Measurements from ENCODE around the gene HLA-B. TPM values are rescaled to one million over a fixed set of nuclear protein-coding genes. Genes with fewer than 3 reads are reported as not detected.

Gene HLA-B
- total RNA-seq, 1 donor from 2014 or later = 16.2 TPM

DNA sequence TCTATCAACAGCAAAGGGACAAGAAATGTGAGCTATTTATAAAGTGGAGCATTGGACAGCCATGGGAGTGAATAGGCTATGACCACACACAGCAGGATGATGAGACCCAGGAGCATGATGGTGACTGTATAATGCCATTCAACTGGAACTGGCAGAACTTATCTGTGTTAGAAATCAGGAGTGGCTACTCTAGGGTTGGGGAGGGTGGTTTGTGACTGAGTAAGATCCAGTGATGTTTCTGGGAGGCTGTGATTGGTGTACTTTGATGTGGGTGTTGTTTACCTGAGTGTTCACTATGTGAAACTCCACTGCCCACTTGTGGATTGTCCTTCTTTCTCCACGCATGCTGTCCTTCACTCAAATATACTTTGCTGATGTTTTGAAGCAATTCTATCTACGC is 11.5 kb upstream of the HLA-B start:
- H4K20me1 ChIP-seq (ENCODE audit: low read depth) = no peaks in the 10 kb centered on the region
- no peak overlapping the region for H3K4me3 ChIP-seq
- Mint-ChIP-seq H3K36me3 (no peaks in the 10 kb centered on the region), H3K4me1 (peaks cover 8% of the 10 kb centered on the region), H3K27me3 (ENCODE audit: insufficient read depth, low read depth) (peaks cover 9% of the 10 kb centered on the region), H3K9me3 (peaks cover 12% of the 10 kb centered on the region), H3K27ac (no peak overlapping the region), H3K4me3 (no peak overlapping the region)
- no peak overlapping the region for H3K4me2 ChIP-seq
- H3K9me3 ChIP-seq (ENCODE audit: low read depth) = no peaks in the 10 kb centered on the region
- H3K27ac ChIP-seq = no peak overlapping the region
- H3K36me3 ChIP-seq = no peaks in the 10 kb centered on the region
- no peak overlapping the region for H3K9ac ChIP-seq
- H3K79me2 ChIP-seq (ENCODE audit: low read depth) = no peaks in the 10 kb centered on the region
- TF ChIP-seq, protein P1, sequence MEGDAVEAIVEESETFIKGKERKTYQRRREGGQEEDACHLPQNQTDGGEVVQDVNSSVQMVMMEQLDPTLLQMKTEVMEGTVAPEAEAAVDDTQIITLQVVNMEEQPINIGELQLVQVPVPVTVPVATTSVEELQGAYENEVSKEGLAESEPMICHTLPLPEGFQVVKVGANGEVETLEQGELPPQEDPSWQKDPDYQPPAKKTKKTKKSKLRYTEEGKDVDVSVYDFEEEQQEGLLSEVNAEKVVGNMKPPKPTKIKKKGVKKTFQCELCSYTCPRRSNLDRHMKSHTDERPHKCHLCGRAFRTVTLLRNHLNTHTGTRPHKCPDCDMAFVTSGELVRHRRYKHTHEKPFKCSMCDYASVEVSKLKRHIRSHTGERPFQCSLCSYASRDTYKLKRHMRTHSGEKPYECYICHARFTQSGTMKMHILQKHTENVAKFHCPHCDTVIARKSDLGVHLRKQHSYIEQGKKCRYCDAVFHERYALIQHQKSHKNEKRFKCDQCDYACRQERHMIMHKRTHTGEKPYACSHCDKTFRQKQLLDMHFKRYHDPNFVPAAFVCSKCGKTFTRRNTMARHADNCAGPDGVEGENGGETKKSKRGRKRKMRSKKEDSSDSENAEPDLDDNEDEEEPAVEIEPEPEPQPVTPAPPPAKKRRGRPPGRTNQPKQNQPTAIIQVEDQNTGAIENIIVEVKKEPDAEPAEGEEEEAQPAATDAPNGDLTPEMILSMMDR (IDR thresholded peaks at IDR 0.05) = no peak
- no peak for TF ChIP-seq EZH2phosphoT487 (IDR thresholded peaks at IDR 0.05)
- TF ChIP-seq EZH2 (IDR thresholded peaks at IDR 0.05) = no peak
- no peaks in the 10 kb centered on the region for H3F3A ChIP-seq (ENCODE audit: low read depth)
- no peaks in the 10 kb centered on the region for H3K4me1 ChIP-seq
- H3K27me3 ChIP-seq = peaks cover 29% of the 10 kb centered on the region
- DNase-seq (ENCODE audit: low spot score) = no peak
- H2AFZ ChIP-seq (replicated peaks) = no peak overlapping the region

DNA sequence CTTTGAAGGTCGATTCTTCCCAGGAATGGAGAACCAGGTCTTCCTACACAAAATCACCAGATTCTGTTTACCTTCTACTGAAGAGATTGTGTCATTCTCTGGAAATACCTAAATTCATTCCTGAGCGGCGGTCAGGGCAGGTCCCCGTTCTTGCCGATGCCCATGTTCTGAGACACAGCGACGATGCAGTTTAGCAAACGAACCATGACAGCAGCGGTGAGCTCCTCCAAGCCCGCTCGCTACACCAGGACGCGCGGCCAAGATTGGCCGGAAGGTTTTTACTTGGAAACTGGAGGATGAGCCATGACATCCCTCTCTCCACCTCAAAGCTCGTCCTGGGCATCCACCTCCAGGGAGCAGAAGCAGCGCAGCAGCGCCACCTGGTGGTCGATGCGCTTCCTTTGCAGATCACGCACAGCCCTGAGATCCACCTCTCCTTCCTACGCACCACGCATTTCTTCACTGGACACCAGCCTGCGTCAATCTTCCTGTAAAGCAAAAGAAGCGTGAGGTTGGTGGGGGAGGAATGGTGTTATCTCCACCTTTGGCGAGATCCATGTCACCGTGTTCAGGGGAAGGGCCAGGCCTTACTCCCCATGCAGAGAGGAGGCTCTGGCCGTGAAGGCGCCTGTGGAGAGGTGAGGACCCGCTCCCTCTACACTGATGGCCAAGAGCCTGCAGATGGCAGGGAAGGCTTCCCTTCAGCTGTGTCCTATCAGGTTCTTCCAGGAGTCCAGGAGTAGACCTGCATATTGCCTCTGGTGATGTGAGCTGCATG is 9.9 kb upstream of the HLA-B start:
- DNase-seq (ENCODE audit: low spot score) = peak; percentile 95

DNA sequence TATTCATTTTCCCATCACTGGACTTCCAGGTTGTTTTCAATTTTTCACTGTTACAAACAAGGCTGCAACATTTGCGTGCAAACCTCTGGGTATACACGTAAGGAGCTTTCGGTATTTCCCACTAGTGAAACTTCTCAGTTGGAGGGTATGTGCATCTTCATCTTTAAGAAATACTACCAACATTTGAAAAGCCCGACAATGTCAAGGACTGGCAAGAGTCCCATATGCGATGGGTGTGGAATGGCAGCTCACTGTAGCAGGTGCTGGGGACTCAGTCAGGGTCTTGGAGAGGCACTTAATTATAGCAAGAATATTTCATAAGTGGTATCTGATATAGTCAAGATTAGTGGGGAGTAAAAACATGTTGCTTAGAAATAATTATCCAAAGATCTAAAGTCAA is 8.9 kb upstream of the HLA-B start:
- no peaks in the 10 kb centered on the region for H3K79me2 ChIP-seq (ENCODE audit: low read depth)
- peak; percentile 0 for DNase-seq (ENCODE audit: low spot score)
- H3K9ac ChIP-seq = no peak overlapping the region
- no peaks in the 10 kb centered on the region for H3K4me1 ChIP-seq
- Mint-ChIP-seq H3K9me3 (peaks cover 5% of the 10 kb centered on the region), H3K27ac (no peak overlapping the region), H3K27me3 (ENCODE audit: insufficient read depth, low read depth) (peaks cover 20% of the 10 kb centered on the region), H3K4me1 (peaks cover 8% of the 10 kb centered on the region), H3K36me3 (no peaks in the 10 kb centered on the region), H3K4me3 (peak overlapping the region; percentile 39)
- peaks cover 34% of the 10 kb centered on the region for H3K27me3 ChIP-seq
- H3K36me3 ChIP-seq = no peaks in the 10 kb centered on the region
- no peak overlapping the region for H3K4me2 ChIP-seq
- TF ChIP-seq EZH2phosphoT487 (IDR thresholded peaks at IDR 0.05) (no peak), EZH2 (IDR thresholded peaks at IDR 0.05) (no peak)
- TF ChIP-seq, protein P1 (IDR thresholded peaks at IDR 0.05) = no peak
- H3K27ac ChIP-seq = no peak overlapping the region
- H2AFZ ChIP-seq (replicated peaks) = no peak overlapping the region
- H4K20me1 ChIP-seq (ENCODE audit: low read depth) = no peaks in the 10 kb centered on the region
- H3K9me3 ChIP-seq (ENCODE audit: low read depth) = no peaks in the 10 kb centered on the region
- H3K4me3 ChIP-seq = no peak overlapping the region
- H3F3A ChIP-seq (ENCODE audit: low read depth) = no peaks in the 10 kb centered on the region

More for the DNA sequence above, 9.9 kb upstream of the HLA-B start:
- peak overlapping the region; percentile 95 for H2AFZ ChIP-seq (replicated peaks)
- peak overlapping the region; percentile 36 for H3K4me3 ChIP-seq
- Mint-ChIP-seq H3K36me3 (no peaks in the 10 kb centered on the region), H3K9me3 (peaks cover 2% of the 10 kb centered on the region), H3K4me1 (peaks cover 8% of the 10 kb centered on the region), H3K4me3 (peak overlapping the region; percentile 69), H3K27ac (peak overlapping the region; percentile 26), H3K27me3 (ENCODE audit: insufficient read depth, low read depth) (peaks cover 16% of the 10 kb centered on the region)
- no peaks in the 10 kb centered on the region for H4K20me1 ChIP-seq (ENCODE audit: low read depth)
- peak overlapping the region; percentile 76 for H3K4me2 ChIP-seq
- peaks cover 31% of the 10 kb centered on the region for H3K27me3 ChIP-seq
- no peaks in the 10 kb centered on the region for H3K9me3 ChIP-seq (ENCODE audit: low read depth)
- no peak overlapping the region for H3K9ac ChIP-seq
- H3K79me2 ChIP-seq (ENCODE audit: low read depth) = no peaks in the 10 kb centered on the region
- TF ChIP-seq, protein P1 (IDR thresholded peaks at IDR 0.05) = peak; percentile 92
- TF ChIP-seq EZH2phosphoT487 (IDR thresholded peaks at IDR 0.05) = no peak
- H3K4me1 ChIP-seq = no peaks in the 10 kb centered on the region
- H3K27ac ChIP-seq = no peak overlapping the region
- no peaks in the 10 kb centered on the region for H3F3A ChIP-seq (ENCODE audit: low read depth)
- no peaks in the 10 kb centered on the region for H3K36me3 ChIP-seq

All from neural progenitor cell (in vitro differentiated cells).